ENCODE results near the gene SUSD6.

- TF ChIP-seq, protein P1, sequence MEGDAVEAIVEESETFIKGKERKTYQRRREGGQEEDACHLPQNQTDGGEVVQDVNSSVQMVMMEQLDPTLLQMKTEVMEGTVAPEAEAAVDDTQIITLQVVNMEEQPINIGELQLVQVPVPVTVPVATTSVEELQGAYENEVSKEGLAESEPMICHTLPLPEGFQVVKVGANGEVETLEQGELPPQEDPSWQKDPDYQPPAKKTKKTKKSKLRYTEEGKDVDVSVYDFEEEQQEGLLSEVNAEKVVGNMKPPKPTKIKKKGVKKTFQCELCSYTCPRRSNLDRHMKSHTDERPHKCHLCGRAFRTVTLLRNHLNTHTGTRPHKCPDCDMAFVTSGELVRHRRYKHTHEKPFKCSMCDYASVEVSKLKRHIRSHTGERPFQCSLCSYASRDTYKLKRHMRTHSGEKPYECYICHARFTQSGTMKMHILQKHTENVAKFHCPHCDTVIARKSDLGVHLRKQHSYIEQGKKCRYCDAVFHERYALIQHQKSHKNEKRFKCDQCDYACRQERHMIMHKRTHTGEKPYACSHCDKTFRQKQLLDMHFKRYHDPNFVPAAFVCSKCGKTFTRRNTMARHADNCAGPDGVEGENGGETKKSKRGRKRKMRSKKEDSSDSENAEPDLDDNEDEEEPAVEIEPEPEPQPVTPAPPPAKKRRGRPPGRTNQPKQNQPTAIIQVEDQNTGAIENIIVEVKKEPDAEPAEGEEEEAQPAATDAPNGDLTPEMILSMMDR (IDR thresholded peaks at IDR 0.05), result no peak
- TF ChIP-seq EP300 (IDR thresholded peaks at IDR 0.05), result no peak
- TF ChIP-seq POLR2A (IDR thresholded peaks at IDR 0.05), result no peak
These were observed 105.2 kb downstream of the SUSD6 start for GRCh38 chr14:69716478-69717187.
